ENCODE results near the gene BRICD5.
"Not testable (repeated sequence)": the region's sequence is repeated elsewhere in the genome, so short reads cannot be mapped to it uniquely, and the experiment has no call there.

Gene BRICD5

DNA sequence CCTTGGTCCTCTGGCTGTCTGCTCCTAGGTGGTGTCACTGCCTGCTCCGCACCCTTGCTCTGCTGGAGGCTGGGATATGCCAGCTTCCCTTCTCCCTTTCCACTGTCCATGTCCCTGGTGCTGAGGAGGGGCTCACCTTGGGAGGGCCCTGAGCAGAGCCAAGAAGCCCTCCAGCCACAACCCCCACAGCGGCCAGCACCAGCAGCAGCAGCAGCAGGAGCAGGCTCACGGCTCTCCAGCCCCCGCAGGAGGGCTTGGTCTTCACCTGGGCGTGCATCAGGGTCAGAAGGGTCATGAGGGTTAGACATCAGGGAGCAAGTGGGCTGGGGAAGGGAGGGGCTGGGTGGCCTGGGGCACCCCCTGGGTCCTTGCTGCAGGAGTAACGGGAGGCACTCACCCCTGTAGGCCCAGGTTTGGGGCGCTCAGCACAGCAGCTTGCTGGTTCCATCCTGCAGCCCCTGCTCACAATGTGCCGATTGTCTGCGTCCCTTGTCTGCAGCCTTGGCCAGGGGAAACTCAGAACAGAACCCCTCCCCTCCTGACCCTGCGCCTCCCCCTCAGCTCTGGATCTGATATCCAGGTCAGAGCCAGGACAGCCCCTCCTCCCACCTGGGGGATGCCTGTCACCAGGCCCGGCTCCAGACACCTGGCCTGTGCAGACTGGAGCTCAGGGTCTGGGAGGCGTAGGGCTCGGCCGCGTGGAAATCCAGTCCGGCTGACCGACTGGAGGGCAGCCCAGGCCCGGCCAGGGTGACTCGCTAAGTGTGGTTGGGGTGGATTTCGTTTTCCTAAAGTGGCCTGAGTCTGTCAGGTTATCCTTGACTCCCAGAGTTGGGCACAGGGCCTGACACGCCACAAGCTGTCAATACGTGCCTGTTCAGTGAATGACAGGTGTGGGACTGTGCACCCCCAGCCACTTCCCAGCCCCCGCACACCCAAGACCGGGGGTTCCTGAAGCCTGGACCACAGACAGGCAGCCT, at the start of gene BRICD5:
TSS of gene BRICD5 (minus strand) at position 478 of the 980 bp plus-strand sequence. CDS start at position 448, 30 bp downstream.
- no peak for DNase-seq

DNA sequence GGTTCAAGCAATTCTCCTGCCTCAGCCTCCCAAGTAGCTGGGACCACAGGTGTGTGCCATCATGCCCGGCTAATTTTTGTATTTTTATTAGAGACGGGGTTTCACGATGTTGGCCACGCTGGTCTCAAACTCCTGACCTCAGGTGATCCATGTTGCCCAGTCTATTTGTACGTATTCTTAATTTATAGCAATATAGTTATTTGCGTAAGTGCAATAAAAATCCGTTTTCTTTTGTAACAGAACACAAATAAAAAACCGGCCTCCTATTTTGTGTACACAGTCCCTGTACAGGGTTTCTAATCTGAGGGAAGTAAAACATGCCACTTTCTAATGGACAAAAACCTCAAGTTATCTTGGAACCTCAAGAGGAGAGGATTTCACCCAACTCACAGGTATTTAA, 49.6 kb upstream of the BRICD5 start:
- no peak for DNase-seq

DNA sequence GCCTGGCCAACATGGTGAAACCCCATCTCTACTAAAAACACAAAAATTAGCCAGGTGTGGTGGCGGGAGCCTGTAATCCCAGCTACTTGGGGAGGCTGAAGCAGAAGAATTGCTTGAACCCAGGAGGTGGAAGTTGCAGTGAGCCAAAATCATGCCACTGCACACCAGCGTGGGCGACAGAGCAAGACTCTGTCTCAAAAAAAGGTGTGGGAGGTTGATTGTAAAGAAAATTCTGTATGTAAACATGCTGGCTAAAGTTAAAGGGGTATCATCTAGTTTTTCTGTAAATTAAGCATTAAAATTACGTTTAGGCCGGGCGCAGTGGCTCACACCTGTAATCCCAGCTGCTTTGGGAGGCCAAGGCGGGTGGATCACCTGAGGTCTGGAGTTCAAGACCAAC, 47.9 kb upstream of the BRICD5 start:
- not testable (repeated sequence) for DNase-seq

DNA sequence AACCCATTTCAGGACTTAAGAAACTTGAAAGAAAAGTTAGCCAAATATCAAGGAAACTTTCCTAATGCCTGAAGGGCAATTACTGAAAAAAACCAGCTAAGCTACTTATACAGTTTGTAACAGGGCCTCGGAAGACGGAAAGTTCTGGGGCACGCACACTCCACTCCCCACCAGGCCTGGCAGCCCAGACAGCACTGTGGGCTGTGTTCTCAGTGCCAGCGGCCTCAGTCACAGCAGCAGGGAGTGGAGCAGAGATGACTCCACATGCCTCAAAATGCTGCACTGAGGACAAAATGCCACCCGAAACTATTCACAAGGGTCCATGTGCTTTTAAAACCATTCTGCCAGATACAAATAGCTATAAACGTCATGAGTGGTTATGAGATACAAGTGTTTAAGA, 47.1 kb upstream of the BRICD5 start:
- DNase-seq, result no peak

DNA sequence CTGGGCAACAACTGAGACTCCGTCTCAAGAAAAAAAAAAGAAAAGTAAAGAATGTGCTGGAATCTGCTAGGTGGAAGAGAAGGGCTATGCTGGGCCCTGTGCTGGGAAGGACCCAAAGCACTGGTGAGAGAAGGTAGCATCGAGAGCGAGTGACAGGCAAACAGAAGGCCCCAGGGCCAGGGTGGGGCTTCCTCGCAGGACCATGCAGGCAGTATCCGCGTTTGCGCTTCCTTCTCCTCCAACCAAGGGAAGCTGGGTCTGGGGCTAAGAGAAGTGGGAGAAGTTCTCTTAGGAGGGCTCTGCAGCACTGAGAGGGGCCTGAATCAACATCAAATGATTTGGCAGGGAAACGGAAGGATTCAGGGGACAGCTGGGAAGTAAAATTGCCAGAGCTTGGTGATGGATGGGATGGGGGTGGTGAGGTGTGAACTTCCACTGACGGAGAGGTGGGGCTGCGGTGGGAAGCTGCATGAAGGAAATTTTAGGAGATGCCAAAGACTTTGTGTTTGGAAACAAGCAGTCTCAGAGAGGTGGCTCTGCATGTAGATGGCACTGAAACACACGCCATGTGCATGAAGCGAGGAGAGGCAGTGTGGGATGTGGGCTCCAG, 46.0 kb upstream of the BRICD5 start:
- DNase-seq, result no peak

DNA sequence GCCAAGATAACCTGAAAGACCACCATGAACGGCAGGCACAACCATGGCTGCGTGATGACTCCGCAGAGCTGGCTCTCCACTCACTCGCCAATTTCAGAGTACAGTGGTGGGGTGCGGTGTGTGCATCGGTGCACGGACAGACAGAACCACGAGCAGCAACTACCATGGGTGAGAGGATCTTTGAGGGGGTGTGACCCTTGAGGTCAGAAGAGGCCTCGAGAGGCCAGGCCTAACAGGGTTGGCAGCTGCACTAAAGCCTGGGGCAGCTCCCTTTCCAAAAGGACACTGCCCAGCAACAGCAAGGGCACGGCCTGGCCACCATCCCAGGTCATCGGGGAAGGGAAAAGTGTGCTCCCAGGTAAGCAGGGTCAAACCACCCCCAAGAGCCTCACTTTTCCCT, 42.6 kb upstream of the BRICD5 start:
- no peak for DNase-seq

DNA sequence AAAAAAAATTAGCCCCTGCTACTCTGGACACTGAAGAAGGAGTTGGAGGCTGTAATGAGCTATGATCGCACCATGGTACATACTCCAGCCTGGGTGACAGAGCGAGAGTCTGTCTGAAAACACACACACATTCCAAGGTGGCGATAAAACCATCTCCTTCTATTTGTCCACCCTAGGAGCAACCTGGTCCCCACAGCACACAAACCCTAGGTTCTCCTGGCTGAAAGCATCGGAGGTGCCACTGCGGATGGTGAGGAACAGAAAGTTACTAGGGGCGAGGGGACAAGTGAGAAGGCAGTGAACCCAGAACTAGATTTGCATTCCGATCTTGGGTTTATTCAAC, 42.1 kb upstream of the BRICD5 start:
- no peak for DNase-seq

DNA sequence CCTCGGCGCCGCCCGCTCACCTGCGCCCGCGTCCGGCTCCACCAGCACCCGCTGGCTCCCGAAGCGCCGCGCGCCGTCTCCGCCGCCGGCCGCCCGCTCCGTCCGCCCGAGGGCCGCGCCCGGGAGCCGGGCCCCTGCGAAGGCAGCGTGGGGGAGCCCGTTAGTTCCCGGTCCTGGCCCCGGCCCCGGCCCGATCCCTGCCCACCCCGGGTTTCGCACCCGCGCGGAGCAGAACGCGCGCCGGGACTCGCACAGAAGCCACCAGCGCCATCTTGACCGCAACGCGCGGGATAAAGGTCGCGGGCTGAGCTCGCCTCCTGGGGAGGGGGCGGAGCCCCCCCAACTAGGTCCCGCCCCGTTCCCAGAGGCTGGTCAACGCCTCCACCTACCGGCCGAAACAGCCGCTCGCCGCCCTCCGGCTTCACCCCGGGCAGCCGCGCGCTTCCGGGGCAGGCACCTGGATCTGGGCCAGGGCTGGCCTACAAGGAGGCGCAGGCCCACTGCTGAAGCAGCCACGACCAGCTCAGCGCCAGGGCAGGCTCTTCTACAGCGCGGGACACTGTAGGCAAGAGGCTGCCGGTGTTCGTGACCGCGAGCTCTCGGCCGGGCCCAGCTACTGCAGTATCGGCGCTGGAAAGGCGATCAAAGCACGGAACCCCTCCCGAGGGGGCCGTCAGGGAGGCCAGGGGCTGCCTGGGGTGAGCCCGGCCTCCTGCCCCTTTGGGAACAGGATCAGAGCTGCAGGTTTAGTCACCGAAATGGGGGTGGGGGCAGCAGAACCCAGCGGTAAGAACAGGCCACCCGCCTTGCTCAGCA, 40.8 kb upstream of the BRICD5 start, which contains the start of gene ECI1:
TSS of gene ECI1 (minus strand) at position 292 of the 816 bp plus-strand sequence. CDS start at position 271, 21 bp downstream.
- DNase-seq, result peak; percentile 33

DNA sequence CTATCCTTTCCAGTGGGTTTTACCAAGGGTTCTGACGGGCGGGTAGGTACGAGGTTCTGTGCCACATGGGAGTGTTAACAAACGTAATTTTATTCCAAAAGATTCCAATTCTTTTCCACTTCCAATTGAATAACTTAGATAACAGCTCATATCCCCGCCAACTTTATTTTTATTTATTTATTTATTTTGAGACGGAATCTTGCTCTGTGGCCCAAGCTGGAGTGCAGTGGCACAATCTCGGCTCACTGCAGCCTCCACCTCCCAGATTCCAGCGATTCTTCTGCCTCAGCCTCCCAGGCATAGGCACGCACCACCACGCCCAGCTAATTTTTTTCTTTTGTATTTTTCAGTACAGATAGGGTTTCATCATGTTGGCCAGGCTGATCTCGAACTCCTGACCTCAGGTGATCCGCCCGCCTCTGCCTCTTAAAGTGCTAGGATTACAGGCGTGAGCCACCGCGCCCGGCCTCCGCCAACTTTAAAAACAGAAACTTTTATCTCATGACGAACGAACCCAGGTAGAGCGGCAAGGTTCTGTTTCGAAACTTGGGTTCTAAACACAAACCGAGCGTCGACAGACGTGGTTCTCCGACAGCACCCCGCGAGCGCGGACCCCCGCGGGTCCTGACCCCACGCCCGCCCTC, 40.1 kb upstream of the BRICD5 start:
- DNase-seq, result no peak

DNA sequence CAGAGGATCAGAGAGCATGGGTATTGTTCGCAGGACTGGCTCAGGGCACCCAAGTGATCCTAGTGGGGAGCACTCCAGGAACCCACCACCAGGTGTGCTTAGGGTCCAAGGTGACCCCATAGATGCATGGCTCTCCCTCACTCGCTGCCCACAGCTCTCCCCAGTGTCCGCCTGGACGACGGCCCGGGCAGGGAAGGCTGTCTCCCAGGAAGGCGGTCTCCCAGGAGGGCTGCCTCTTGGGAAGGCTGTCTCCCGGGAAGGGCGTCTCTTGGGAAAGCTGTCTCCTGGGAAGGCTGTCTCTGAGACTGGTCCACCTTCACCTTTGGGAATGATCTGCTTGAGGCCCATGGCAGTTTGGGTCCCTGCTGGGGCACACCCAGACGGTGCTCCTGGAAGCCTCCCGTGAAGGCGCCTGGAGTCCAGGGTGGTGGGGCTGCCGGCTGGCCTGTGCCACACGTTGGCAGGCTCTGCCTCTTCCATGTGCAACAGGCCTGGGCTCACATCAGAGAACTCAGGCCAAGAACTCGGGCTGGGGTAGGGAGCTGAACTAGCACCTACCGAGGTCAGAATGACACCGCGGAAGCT, 35.7 kb upstream of the BRICD5 start:
- no peak for DNase-seq

DNA sequence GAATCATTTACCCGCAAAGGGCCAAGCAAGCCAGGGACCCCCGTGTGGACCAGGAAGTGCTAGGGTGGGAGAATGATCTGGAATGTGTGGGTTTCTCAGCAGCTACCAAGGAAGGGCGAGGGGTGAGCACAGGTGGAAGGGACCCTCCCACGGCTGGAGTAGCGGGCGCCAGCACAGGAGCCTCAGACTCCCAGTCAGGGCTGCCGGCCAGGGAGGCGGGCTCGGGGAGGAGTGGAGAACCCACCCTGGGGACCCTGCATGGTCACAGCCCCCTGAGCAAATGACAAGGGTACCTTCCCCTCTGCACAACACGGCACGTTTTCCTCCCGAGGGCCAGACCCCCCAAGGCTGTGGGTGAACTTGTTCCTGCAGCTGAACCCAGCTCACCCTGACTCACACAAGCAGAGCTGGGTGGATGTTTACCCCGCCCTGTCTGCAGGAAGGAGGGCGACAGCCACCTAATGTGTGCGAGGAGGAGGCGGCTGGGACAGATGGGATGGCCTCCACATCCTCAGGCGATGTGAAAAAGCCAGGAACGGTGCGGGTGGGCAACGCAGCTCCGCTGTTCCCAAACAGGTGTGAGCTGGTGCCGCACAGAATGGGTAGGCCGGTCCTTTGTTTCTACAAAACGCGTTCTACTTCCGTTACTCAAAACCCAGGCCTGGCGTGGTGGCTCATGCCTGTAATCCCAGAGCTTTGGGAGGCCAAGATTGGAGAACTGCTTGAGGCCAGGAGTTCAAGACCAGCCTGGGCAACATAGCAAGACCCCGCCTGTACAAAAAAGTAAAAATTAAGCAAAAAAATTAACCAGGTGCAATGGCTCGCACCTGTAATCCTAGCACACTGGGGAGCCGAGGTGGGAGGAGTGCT, 34.5 kb upstream of the BRICD5 start:
- no peak for DNase-seq

DNA sequence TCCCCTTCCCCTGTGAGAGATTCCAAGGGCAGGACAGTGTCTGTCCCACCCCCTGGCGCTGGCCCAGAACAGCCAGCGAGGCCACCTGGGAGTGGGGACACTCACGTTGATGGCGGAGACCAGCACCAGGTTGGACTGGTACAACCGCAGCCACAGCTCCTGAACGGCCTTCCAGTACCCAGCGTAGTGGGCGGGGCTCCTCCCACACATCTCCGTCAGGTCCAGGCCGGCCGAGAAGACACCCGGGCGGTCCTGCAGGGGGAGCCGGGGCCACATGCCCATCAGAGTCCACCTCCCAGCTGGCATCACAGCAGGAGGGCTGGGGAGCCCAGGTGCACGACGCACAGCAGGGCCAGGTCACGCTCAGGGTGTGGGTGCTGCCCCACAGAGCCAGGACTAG, 33.6 kb upstream of the BRICD5 start:
- DNase-seq, result no peak

DNA sequence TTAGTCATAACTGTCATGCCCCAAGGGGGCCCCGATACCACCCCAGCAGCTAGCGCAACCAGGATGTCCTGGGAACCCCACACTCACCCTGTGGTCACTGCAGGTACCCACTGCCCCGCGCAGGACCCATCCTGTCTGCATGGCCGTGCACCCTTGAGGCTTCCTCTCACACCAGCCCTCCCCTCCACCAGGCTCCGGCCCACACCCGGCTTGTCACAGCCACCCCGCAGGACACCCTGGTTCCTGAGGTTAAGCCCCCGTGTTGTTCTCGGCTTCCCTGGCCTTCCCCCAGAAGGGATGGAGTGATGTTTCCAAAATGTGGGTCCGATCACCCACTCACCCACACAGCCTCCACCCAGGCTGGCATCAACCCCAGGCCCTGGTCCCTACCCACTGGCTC, 33.1 kb upstream of the BRICD5 start:
- no peak for DNase-seq

DNA sequence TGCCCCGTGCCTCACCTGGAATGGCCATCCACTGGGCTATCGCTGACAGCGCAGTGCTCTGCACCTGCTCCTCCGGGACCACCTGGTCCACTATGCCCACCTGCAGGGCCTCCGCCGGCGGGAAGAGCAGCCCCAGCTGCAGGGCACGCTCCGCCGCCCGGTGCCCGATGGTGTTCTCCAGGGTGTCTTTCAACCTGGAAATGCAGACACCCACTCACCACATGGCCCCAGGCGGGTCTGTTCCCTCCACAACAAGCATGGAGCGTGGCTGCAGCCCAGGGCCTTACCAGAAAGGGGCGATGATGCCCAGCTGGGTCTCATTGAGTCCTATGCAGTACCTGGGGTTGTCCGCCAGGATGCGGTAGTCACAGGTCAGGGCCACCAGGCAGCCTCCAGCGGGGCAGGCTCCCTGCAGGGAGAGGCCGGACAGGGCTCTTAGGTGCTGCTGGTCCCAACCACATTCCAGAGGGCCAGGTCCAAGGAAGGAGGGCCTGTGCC, 32.4 kb upstream of the BRICD5 start:
- DNase-seq, result no peak

DNA sequence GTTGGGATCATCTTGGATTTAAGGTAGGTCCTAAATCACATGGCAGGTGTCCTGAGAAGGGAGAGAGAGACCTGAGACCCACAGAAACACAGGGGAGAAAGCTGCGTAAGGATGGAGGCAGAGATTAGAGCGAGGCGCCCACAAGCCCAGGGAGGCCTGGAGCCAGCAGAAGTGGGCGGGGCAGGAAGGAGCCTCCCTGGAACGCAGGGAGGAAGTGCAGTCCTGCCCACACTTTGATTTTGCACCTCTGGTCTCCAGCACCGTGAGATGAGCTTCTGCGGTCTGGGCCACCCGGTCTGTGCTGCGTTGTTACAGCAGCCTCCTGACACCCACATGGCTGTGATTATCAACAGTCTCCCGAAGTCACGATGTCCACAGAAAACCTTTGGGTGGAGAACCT, 31.9 kb upstream of the BRICD5 start:
- no peak for DNase-seq

DNA sequence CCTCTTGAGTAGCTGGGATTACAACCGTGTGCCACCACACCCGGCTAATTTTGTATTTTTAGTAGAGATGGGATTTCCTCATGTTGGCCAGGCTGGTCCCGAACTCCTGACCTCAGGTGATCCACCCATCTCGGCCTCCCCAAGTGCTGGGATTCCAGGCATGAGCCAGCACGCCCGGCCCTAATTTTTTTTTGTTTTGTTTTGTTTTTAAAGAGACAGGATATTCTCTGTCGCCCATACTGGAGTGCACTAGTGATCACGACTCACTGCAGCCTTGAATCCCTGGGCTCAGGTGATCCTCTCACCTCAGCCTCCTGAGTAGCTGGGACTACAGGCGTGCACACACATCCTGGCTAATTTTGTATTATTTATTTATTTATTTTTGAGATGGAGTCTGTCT, 29.7 kb upstream of the BRICD5 start:
- DNase-seq, result not testable (repeated sequence)

DNA sequence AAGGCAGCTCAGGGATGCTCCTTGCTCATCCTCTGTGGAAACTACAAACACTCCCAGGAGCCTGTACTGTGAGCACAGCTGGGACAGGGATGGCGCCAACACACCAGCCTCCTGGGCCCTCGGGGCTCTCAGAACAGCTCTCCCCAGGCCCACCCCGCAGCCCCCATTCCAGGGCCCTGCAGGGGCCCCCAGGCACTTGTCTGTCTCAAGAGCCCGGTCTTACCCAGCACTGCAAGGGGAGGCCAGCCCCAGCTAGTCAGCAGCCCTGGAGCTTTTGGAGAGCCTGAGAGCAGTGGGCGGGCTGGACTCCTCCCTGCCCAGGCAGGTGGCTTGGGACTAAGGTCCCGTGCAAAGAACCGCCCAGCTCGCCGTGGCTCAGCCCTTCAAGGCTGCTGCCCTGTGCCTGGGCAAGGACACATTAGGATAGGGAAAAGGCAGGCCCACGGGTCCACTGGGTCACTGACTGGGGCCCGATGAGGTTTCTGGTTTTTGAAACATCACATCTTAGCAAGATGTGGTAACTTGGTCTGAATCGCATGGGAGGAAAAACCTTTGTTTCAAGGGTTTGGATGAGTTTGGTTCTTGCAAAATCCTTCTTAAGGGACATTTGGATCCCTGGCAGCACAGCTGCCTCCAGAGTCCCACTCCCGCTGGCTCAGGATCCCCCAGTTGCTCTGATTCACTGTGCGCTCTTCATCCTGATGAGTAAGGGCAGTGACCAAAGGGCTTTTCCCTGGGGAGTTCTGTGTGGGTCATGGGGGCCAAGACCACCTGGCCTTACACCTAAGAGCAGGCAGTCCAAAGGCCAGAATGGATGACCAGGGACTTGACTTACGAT, 28.4 kb upstream of the BRICD5 start:
- DNase-seq, result no peak

DNA sequence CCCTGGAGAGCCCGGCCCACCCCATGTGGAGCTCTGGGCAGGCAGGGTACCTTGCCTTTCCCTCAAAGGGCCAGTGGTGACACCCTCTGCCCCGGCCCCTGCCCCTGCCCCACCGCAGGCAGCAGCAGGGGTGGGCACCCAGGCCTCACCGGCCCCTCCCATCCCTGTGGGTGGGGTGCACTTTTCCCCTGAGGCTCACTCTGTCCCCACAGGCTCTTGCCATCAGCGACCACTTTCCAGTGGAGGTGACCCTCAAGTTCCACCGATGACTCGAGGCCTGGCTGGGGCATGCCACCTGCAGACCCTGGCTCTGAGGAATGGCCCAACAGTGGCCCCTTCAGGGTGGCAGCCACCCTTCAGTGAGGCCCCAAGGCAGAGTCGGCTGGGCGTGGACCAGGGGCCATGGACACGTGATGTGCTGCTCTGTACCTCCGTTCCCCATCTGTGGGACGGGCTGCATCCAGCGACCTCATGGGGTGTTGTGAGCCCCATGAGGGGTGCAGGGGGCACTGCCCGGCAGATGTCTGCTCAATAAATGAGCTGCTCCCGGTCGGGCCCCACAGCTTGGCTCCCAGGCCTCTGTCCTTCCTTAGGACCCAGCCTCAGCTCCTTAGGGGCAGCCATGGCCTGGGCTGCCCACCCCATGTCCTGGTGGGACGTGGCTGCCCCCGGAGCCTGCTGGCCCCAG, 27.6 kb upstream of the BRICD5 start:
- no peak for DNase-seq

DNA sequence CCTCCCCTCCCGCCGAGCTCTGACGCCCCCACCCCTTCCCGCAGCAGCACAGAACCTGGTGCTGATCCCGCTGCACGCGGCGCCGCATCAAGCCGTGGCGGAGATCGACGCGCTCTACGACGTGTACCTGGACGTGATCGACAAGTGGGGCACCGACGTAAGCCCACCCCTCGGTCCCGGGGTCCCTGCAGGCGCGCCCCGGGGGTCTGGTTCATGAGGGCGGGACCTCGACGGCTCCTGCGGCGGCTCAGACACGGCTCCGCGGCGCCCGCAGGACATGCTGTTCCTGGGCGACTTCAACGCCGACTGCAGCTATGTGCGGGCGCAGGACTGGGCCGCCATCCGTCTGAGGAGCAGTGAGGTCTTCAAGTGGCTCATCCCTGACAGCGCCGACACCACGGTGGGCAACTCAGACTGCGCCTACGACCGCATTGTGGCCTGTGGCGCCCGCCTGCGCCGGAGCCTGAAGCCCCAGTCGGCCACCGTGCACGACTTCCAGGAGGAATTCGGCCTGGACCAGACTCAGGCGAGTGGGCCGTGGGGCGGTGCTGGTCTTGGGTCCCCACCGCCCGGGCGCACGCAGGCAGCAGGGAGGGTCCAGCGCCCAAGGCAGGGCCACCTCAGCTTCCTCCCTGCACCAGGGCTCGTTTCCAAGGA, 27.0 kb upstream of the BRICD5 start:
- no peak for DNase-seq
